Fibroblast of upper back skin (primary cell): ENCODE data around the gene JAGN1.
"Not testable (repeated sequence)": the region's sequence is repeated elsewhere in the genome, so short reads cannot be mapped to it uniquely, and the experiment has no call there.

Experiments
- DNase-seq: peaks from one replicate; pipeline ENCODE4 v3.0.0-alpha.2; 2013

JAGN1 gene

GRCh38 chr3:9890249-9891071, at the start of gene JAGN1:
JAGN1 (plus strand) TSS chr3:9890610; CDS start chr3:9890723, 113 bp downstream.
- DNase-seq = peak; percentile 86

DNA sequence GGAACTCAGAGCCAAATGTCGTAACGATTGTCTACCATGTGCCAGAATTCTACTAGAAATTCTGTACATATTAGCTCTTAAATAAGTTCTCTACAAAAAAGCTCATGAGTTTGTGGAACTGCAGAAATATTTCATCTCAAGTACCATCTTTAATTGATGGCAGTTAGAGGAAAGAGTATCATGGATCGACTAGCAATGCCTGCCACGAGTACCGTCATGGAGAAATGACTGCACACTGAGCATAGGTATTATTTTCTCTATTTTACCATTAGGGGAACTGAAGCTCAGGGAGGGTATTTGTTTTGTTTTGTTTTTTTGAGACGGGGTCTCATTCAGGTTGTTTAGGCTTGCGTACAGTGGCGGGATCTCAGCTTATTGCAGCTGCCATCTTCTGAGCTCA, 49.4 kb upstream of the JAGN1 start:
- DNase-seq = no peak

- peak; percentile 95 for DNase-seq
Observed at GRCh38 chr3:9843715-9844438, 46.5 kb upstream of the JAGN1 start, which contains the start of gene RPUSD3. RPUSD3 (minus strand) TSS chr3:9844008; CDS start chr3:9843990, 18 bp downstream.

DNA sequence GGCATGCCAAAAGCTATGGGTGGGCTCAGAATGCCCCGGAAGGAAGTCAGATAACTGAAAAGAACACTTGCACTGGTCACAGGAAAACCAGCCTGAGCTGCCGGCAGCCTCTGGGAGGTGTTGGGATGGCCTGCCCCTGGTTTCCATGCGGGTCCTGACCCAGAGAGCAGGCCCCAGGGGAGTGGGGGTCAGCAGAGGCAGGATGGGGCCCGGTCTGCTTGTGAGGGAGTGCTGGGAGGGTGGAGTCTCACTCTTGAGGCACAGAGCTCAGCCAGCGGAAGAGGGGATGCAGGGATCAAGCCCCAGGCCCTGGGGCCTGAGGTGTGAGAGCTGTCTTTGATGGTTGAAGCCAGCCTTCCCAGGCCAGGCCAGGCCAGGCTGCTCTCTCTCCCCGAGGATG, 44.2 kb upstream of the JAGN1 start:
- DNase-seq = no peak

GRCh38 chr3:9846931-9847488, 43.4 kb upstream of the JAGN1 start:
- no peak for DNase-seq

DNA sequence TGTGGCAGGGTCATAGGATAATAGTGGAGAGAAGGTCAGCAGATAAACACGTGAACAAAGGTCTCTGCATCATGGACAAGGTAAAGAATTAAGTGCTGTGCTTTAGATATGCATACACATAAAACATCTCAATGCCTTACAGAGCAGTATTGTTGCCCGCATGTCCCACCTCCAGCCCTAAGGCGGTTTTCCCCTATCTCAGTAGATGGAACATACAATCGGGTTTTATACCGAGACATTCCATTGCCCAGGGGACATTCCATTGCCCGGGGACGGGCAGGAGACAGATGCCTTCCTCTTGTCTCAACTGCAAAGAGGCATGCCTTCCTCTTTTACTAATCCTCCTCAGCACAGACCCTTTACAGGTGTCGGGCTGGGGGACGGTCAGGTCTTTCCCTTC, 42.5 kb upstream of the JAGN1 start:
- not testable (repeated sequence) for DNase-seq

DNA sequence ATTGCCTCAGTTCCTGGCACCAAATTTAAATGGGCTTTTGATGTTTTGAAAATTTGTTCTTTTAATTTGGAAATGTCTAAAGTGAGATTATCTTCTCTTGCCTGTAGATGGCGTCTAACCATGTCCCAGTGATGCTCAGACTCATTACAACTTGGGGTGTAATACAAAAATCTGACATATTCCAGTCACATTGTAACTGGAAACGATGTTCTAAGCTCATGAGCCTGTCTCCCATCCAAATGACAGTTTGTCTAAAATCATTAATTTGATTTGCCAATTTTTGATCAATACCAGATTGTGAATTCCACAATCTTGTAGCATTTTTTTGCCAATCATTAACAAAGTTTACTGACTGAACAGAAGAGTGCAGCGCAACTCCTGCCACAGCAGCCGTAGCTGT, 41.5 kb upstream of the JAGN1 start:
- peak; percentile 31 for DNase-seq

DNA sequence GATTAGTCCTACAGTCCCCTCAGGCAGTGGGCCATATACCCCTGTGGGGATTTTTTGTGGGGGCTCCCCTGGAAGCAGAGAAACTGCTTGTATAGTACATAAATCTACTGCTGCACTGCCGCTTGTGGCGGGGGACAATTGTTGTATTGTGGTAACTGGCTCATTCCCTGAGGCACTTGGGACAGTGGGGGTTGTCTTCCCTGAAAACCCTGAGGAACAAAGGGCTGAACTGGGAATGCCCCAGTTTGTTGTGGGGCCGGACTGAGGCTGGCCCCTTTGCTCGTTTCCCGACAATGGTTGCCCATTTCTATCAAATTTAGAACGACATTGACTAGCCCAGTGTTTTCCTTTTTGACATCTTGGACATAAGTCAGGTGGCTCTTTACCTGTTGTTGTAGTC, 39.0 kb upstream of the JAGN1 start:
- DNase-seq = not testable (repeated sequence)

GRCh38 chr3:9851926-9852325, 38.5 kb upstream of the JAGN1 start:
- DNase-seq = not testable (repeated sequence)

- DNase-seq = no peak
Observed at GRCh38 chr3:9852528-9852927, 37.9 kb upstream of the JAGN1 start.

- not testable (repeated sequence) for DNase-seq
Observed at GRCh38 chr3:9854291-9854940, 36.0 kb upstream of the JAGN1 start.

GRCh38 chr3:9855594-9855993, 34.8 kb upstream of the JAGN1 start:
- DNase-seq = no peak

GRCh38 chr3:9859530-9860025, 30.8 kb upstream of the JAGN1 start:
- DNase-seq = no peak

- DNase-seq = no peak
Observed at GRCh38 chr3:9861201-9861600, 29.2 kb upstream of the JAGN1 start.

DNA sequence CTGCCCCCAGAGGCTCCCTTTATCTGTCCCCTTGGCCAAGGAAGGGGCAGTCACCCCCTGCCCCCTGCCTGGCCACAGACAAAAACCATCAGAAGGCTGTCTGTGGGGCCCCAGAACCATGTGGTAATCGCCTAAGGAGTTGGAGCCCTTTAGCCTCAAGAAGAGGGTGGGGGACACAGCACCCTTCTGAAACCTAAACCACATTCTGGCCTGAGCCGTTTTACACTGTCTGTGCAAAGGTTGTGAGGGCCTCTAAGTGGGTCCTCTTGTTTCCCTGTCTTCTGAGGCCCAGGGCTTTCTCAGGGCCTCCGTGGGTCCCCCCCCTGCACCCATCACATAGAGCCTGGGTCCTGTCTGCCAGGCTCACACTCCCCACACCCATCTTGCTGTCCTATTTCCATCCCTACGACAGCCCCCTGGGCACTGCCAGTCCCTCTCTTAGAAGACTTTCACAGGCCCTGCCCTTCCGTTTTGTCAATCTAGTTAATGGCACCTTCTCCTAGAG, 28.7 kb upstream of the JAGN1 start:
- no peak for DNase-seq

DNA sequence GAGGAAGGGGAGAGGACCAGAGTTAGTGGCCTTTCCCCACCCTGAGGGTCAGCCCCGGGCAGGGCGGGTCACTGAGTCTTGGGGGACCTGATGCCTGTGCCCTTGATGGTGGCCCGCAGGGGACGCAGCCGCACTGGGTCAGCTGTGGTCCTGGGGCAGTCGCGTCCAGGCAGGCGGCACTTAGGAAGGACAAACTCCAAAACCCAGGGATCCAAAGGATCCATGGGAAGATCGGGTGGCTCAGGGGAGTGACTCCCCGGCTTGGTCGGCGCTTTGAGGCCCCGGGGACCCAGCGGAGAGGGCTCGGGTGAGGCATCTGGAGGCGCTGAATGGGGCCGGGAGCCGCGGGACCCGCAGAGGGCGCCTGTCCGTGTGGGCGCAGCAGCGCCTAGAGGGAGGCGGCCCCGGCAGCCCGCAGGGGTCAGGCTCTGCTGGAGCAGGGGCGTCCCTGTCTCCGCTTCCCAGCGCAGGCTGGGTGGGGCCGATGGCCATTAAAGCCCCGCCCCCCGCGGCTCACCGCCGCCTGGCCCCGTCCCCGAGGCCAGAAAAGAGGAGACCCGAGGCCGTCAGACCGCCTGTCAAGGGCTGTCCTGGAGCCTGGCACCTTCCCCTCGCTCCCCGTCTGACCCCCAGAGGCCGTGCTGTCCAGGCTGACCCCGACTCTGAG, 27.9 kb upstream of the JAGN1 start:
- DNase-seq = peak; percentile 47

GRCh38 chr3:9863058-9863772, 27.2 kb upstream of the JAGN1 start:
- no peak for DNase-seq

GRCh38 chr3:9864200-9864927, 26.0 kb upstream of the JAGN1 start:
- peak; percentile 94 for DNase-seq

DNA sequence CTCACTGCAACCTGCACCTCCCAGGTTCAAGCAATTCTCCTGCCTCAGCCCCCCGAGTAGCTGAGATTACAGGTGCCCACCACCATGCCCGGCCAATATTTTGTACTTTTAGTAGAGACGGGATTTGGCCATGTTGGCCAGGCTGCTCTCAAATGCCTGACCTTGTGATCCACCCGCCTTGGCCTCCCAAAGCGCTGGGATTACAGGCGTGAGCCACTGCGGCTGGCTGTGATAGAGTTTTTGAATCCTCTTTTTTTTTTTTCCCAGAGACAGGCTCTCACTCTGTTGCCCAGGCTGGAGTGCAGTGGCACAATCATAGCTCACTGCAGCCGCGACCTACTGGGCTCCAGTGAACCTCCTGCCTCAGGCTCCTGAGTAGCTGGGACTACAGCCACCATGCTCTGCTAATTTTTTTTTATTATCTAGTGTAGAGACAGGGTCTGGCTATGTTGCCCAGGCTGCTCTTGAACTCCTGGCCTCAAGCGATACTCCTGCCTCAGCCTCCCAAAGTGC, 25.2 kb upstream of the JAGN1 start:
- not testable (repeated sequence) for DNase-seq

GRCh38 chr3:9866639-9867038, 23.8 kb upstream of the JAGN1 start:
- DNase-seq = peak; percentile 77

- no peak for DNase-seq
Observed at GRCh38 chr3:9867106-9867505, 23.3 kb upstream of the JAGN1 start.
